ENCODE results near the gene PTPRG. TPM values are rescaled to one million over a fixed set of nuclear protein-coding genes. Genes with fewer than 3 reads are reported as not detected.

The PTPRG gene
- total and polyA plus RNA-seq, 10 of the 15 experiments (the other 5 are each of a cell fraction or from before 2014, with no cell fraction given): 0.29 to 20.7 (median 1.4) TPM

DNA sequence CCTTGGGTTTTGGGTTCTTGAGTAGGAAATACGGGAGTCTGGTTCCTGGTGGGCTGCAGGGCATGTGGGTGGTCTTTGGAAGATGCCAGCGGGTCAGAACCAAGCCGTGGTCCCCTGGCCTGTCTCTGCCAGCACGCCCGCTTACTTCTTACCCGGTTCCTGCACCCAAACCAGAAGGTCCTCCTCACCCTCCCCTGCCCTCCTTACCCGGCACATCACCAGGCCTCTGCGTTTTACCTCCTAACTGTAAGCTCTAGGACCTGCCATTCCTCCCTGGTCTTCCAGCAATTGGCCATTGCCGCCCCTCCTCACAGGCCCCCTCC is 628.0 kb downstream of the PTPRG start:
- no peaks in the 10 kb centered on the region for H3K4me1 ChIP-seq (ENCODE audit: control insufficient read depth, insufficient read depth, low read length)
- in situ Hi-C loops (cut with MboI): loop anchor here (5.0 to 10.0 kb wide), 2 partner anchors 337 to 625 kb away; partner anchors contain the start of gene PTPRG
- no TSS peak for BruUV-seq (replicated peaks)

More for the DNA sequence above, 628.0 kb downstream of the PTPRG start:
- H2AFZ ChIP-seq (ENCODE audit: control insufficient read depth, low read depth, low read length): no peak overlapping the region
- no peak overlapping the region for H3K4me3 ChIP-seq
- TF ChIP-seq IRF4 (IDR thresholded peaks at IDR 0.05; ENCODE audit: low read depth, low read length) (no peak), YY1 (IDR thresholded peaks at IDR 0.05; ENCODE audit: low read depth, low read length) (no peak), RAD21 (IDR thresholded peaks at IDR 0.05; ENCODE audit: insufficient read depth, low read depth, low read length) (no peak), PAX5 (IDR thresholded peaks at IDR 0.05; ENCODE audit: borderline replicate concordance, low read depth, low read length) (no peak), RBBP5 (conservative IDR thresholded peaks at IDR 0.05) (no peak), SMC3 (IDR thresholded peaks at IDR 0.05; ENCODE audit: borderline replicate concordance, low read length) (no peak), CREB1 (IDR thresholded peaks at IDR 0.05; ENCODE audit: low read depth) (no peak), SUZ12 (IDR thresholded peaks at IDR 0.05; ENCODE audit: unreplicated experiment) (no peak), FOXM1 (IDR thresholded peaks at IDR 0.05; ENCODE audit: low read depth, low read length) (no peak), ASH2L (IDR thresholded peaks at IDR 0.05; ENCODE audit: borderline replicate concordance, low read depth) (no peak), RFX5 (IDR thresholded peaks at IDR 0.05; ENCODE audit: low read depth, low read length) (no peak)
- TF ChIP-seq, protein P1, sequence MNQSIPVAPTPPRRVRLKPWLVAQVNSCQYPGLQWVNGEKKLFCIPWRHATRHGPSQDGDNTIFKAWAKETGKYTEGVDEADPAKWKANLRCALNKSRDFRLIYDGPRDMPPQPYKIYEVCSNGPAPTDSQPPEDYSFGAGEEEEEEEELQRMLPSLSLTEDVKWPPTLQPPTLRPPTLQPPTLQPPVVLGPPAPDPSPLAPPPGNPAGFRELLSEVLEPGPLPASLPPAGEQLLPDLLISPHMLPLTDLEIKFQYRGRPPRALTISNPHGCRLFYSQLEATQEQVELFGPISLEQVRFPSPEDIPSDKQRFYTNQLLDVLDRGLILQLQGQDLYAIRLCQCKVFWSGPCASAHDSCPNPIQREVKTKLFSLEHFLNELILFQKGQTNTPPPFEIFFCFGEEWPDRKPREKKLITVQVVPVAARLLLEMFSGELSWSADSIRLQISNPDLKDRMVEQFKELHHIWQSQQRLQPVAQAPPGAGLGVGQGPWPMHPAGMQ (IDR thresholded peaks at IDR 0.05; ENCODE audit: borderline replicate concordance): no peak
- ChIA-PET POLR2A (no interaction called here), SMC1A (ENCODE audit: uncharacterized antibody, unreplicated experiment) (interaction anchor here (0.7 to 5.8 kb wide), 18 partner anchors 9 to 659 kb away, joined by 3 to 138 read pairs (median 4); no protein-coding TSS in a partner anchor), CTCF (interaction anchor here (0.7 to 11.0 kb wide), 23 partner anchors 10 to 826 kb away, joined by 3 to 198 read pairs (median 5); no protein-coding TSS in a partner anchor), RAD21 (ENCODE audit: unreplicated experiment) (interaction anchor here (1.0 to 4.0 kb wide), 13 partner anchors 13 to 807 kb away, joined by 3 to 70 read pairs (median 5); no protein-coding TSS in a partner anchor)
- intact Hi-C loops (cut with micrococcal nuclease; ENCODE audit: unreplicated experiment): loop anchor here (1.0 to 5.0 kb wide), 3 partner anchors 252 to 627 kb away; partner anchors contain the start of gene PTPRG
- no peak for FAIRE-seq
- 38% methylated on average over 8 of the region's 9 CpGs for WGBS (ENCODE audit: insufficient coverage, insufficient replicate concordance, low lambda C conversion rate, missing lambda C conversion rate)
- no peak overlapping the region for H3K4me2 ChIP-seq (ENCODE audit: control insufficient read depth, insufficient read depth)
- no peaks in the 10 kb centered on the region for H3K9me3 ChIP-seq (replicated peaks; ENCODE audit: control insufficient read depth, insufficient read depth, low read length)
- no peak for ATAC-seq
- no peak for DNase-seq (ENCODE audit: low read depth, low spot score)
- H3K36me3 ChIP-seq (ENCODE audit: control insufficient read depth in 2 of 2, insufficient read depth in 2 of 2, low read length in 1 of 2): no peaks in the 10 kb centered on the region
- H4K20me1 ChIP-seq (ENCODE audit: control insufficient read depth, insufficient read depth): no peaks in the 10 kb centered on the region
- H3K79me2 ChIP-seq (ENCODE audit: control insufficient read depth, insufficient read depth, low read length): no peaks in the 10 kb centered on the region
- no peak overlapping the region for H3K9ac ChIP-seq (ENCODE audit: control insufficient read depth, insufficient read depth, low read length)
- H3K27ac ChIP-seq (ENCODE audit: control insufficient read depth, insufficient read depth): no peak overlapping the region
- H3K27me3 ChIP-seq (replicated peaks in 1 of 2; ENCODE audit: control insufficient read depth in 2 of 2, insufficient read depth in 2 of 2, low read length in 1 of 2): no peaks in the 10 kb centered on the region
